Keratinocyte (primary cell): ENCODE data around the gene PPID. TPM values are rescaled to one million over a fixed set of nuclear protein-coding genes. Genes with fewer than 3 reads are reported as not detected.

ENCODE experiments used
- DNase-seq: peaks from one replicate; pipeline ENCODE4 v3.0.0-alpha.2; 2011; ENCODE audit warnings: low read depth, missing footprints, low spot score
- FAIRE-seq: peaks from 2 replicates; lab custom pipeline; 2011; peaks lifted over from hg19 to GRCh38; lab: Jason Lieb, UNC
- H2AFZ ChIP-seq: 2 replicates; pipeline ENCODE4 v1.6.0; 2012; ENCODE audit warnings: low read length, control low read depth, inconsistent platforms; ENCODE audit not compliant: control insufficient read depth
- H3K27ac ChIP-seq: 2 replicates; pipeline ENCODE4 v1.5.1; 2011; ENCODE audit warnings: low read length; ENCODE audit not compliant: control insufficient read depth, insufficient read depth
- H3K27me3 ChIP-seq: 3 replicates; pipeline ENCODE4 v1.6.0; 2011; ENCODE audit warnings: low read length; ENCODE audit not compliant: control insufficient read depth, insufficient read depth; ENCODE audit errors: extremely low read depth
- H3K36me3 ChIP-seq, 2 experiments: 2 replicates in 1 of 2; 3 replicates in 1 of 2; pipeline ENCODE4 v1.5.1; 2011; ENCODE audit warnings: low read length in 2 of 2, mild to moderate bottlenecking in 1 of 2; ENCODE audit not compliant: control insufficient read depth in 2 of 2, insufficient read depth in 2 of 2; ENCODE audit errors: extremely low read depth in 1 of 2
- H3K4me1 ChIP-seq: 3 replicates; pipeline ENCODE4 v1.5.1; 2011; ENCODE audit warnings: low read length; ENCODE audit not compliant: control insufficient read depth, insufficient read depth; ENCODE audit errors: extremely low read depth
- H3K4me2 ChIP-seq: 3 replicates; pipeline ENCODE4 v1.6.0; 2011; ENCODE audit warnings: low read depth, low read length; ENCODE audit not compliant: control insufficient read depth, insufficient read depth; ENCODE audit errors: extremely low read depth
- H3K4me3 ChIP-seq, 3 experiments: fragments of 200-600 bp in 1 of 3; sonication (generic) in 1 of 3; 2 replicates in 2 of 3; 3 replicates in 1 of 3; pipeline ENCODE4 v1.5.1; 2011 to 2016; ENCODE audit warnings: low read length in 3 of 3, mild to moderate bottlenecking in 3 of 3, control low read depth in 2 of 3, inconsistent platforms in 1 of 3, low read depth in 1 of 3, mixed read lengths in 1 of 3, mixed run types in 1 of 3, moderate library complexity in 1 of 3; ENCODE audit not compliant: control insufficient read depth in 2 of 3, insufficient read depth in 2 of 3; ENCODE audit errors: extremely low read depth in 1 of 3
- H3K79me2 ChIP-seq: 2 replicates; pipeline ENCODE4 v1.6.0; 2012; ENCODE audit warnings: low read length; ENCODE audit not compliant: control insufficient read depth, insufficient read depth
- H3K9ac ChIP-seq: 3 replicates; pipeline ENCODE4 v1.6.0; 2011; ENCODE audit warnings: low read length; ENCODE audit not compliant: control insufficient read depth, insufficient read depth; ENCODE audit errors: extremely low read depth
- H3K9me1 ChIP-seq: 3 replicates; pipeline ENCODE4 v1.6.0; 2011; ENCODE audit warnings: low read length; ENCODE audit not compliant: control insufficient read depth, insufficient read depth; ENCODE audit errors: extremely low read depth
- H3K9me3 ChIP-seq: 2 replicates; pipeline ENCODE4 v1.5.1; 2012; ENCODE audit warnings: low read depth, low read length; ENCODE audit not compliant: control insufficient read depth
- H4K20me1 ChIP-seq: 3 replicates; pipeline ENCODE4 v1.6.0; 2011; ENCODE audit warnings: low read length; ENCODE audit not compliant: control insufficient read depth, insufficient read depth; ENCODE audit errors: extremely low read depth
- EZH2 ChIP-seq: IDR thresholded peaks from one replicate; pipeline ENCODE4 v1.6.1; 2012; ENCODE audit warnings: inconsistent platforms, mild to moderate bottlenecking, low read length, moderate library complexity
- dilution Hi-C: fragments of 300-500 bp; cut with MboI; formaldehyde crosslinking; loops from one replicate; pipeline ENCODE4 v1.7.0; 2020; ENCODE audit warnings: low sequenced_read_pairs; ENCODE audit not compliant: extremely low pct_ligation_motif_present
- polyA plus RNA-seq, 5 experiments: library from polyadenylated mRNA; depleted of rRNA in 3 of 5; stranded (reverse) in 3 of 5; stranded (forward) in 1 of 5; unstranded in 1 of 5; fragments of >200 nt; gene quantifications; 1 replicate in 1 of 5; 2 replicates in 3 of 5; 3 replicates in 1 of 5; pipeline versions ENCODE4 v1.2.1 to v1.2.3, GENCODE V29; 2011 to 2012; ENCODE audit warnings: missing spikeins in 2 of 5, low read depth in 1 of 5, low replicate concordance in 1 of 5
- TF ChIP-seq, protein P1 (sequence below), 3 experiments: IDR thresholded peaks in 1 of 3; conservative IDR thresholded peaks in 1 of 3; optimal IDR thresholded peaks in 1 of 3; 2 replicates in 2 of 3; 3 replicates in 1 of 3; pipeline versions ENCODE3 to v1.5.1; 2011; ENCODE audit warnings: low read length in 3 of 3, mild to moderate bottlenecking in 3 of 3, moderate library complexity in 2 of 3, control low read depth in 1 of 3, inconsistent platforms in 1 of 3; ENCODE audit not compliant: insufficient read depth in 2 of 3; ENCODE audit errors: extremely low read depth in 1 of 3

The PPID gene
- polyA plus RNA-seq, 1 donor (not counting 4 experiments of a cell fraction or from before 2014, with no cell fraction given), result 27.2 TPM

DNA sequence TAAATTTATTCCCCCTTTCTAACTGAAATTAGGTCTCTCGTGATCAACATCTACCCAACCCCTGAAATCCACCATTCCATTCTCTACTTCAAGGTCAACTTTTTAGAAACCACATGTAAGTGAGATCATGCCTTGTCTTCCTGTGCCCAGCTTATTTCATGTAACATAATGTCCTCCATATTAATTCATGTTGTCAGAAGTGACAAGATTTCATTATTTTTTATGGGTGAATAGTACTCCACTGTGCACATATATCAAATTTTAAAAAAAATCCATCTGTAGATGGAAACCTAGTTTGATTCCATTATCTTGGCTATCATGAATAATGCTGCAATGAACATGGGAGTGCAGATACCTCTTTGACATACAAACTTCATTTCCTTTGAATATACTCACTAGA lies 1.5 kb downstream of the PPID start:
- no peaks in the 10 kb centered on the region for H4K20me1 ChIP-seq
- H2AFZ ChIP-seq, result no peak overlapping the region
- peaks cover 30% of the 10 kb centered on the region for H3K79me2 ChIP-seq
- peak overlapping the region in 1 of 3 experiments; percentile 97 for H3K4me3 ChIP-seq
- H3K4me1 ChIP-seq, result peaks cover 3% of the 10 kb centered on the region
- FAIRE-seq (no peak), DNase-seq (no peak)
- H3K9ac ChIP-seq, result no peak overlapping the region
- H3K9me1 ChIP-seq, result no peaks in the 10 kb centered on the region
- dilution Hi-C loops, result no loop called here
- TF ChIP-seq, protein P1, sequence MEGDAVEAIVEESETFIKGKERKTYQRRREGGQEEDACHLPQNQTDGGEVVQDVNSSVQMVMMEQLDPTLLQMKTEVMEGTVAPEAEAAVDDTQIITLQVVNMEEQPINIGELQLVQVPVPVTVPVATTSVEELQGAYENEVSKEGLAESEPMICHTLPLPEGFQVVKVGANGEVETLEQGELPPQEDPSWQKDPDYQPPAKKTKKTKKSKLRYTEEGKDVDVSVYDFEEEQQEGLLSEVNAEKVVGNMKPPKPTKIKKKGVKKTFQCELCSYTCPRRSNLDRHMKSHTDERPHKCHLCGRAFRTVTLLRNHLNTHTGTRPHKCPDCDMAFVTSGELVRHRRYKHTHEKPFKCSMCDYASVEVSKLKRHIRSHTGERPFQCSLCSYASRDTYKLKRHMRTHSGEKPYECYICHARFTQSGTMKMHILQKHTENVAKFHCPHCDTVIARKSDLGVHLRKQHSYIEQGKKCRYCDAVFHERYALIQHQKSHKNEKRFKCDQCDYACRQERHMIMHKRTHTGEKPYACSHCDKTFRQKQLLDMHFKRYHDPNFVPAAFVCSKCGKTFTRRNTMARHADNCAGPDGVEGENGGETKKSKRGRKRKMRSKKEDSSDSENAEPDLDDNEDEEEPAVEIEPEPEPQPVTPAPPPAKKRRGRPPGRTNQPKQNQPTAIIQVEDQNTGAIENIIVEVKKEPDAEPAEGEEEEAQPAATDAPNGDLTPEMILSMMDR (optimal IDR thresholded peaks at IDR 0.05 in 1 of 3, IDR thresholded peaks at IDR 0.05 in 1 of 3, conservative IDR thresholded peaks at IDR 0.05 in 1 of 3; ENCODE audit: extremely low read depth in 1 of 3, insufficient read depth in 2 of 3, low read length in 3 of 3), result no peak
- no peak for TF ChIP-seq EZH2
- H3K27me3 ChIP-seq, result no peaks in the 10 kb centered on the region
- peaks cover 8 to 12% of the 10 kb centered on the region in 2 experiments for H3K36me3 ChIP-seq
- H3K4me2 ChIP-seq, result peak overlapping the region; percentile 100
- no peak overlapping the region for H3K27ac ChIP-seq
- no peaks in the 10 kb centered on the region for H3K9me3 ChIP-seq

DNA sequence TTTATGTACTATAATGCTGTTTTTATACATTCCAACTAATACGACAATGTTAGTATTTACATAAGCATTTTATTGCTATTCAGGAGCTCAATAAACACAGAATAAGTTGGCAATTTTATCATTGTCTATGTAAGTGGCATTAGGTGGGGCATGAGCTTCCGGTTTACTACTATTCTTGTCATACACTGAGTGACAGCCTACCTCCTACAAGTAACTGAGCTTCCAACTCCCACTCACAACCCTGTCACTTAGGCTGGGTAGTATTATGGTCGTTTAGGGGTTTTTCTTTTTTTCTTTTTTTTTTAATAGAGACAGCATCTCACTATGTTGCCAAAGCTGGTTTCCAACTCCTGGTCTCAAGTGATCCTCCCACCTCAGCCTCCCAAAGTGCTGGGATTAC lies 7.4 kb downstream of the PPID start:
- no peak overlapping the region for H3K27ac ChIP-seq
- peaks cover 24 to 35% of the 10 kb centered on the region in 2 experiments for H3K36me3 ChIP-seq
- no peaks in the 10 kb centered on the region for H3K27me3 ChIP-seq
- H3K4me3 ChIP-seq, result no peak overlapping the region
- FAIRE-seq, result no peak
- H4K20me1 ChIP-seq, result no peaks in the 10 kb centered on the region
- no peaks in the 10 kb centered on the region for H3K9me3 ChIP-seq
- H3K4me2 ChIP-seq, result no peak overlapping the region
- no peak for DNase-seq
- H2AFZ ChIP-seq, result no peak overlapping the region
- H3K4me1 ChIP-seq, result no peaks in the 10 kb centered on the region
- H3K79me2 ChIP-seq, result peaks cover 6% of the 10 kb centered on the region
- no peaks in the 10 kb centered on the region for H3K9me1 ChIP-seq
- dilution Hi-C loops, result no loop called here
- no peak overlapping the region for H3K9ac ChIP-seq
- TF ChIP-seq EZH2, result no peak
- TF ChIP-seq, protein P1 (optimal IDR thresholded peaks at IDR 0.05 in 1 of 3, IDR thresholded peaks at IDR 0.05 in 1 of 3, conservative IDR thresholded peaks at IDR 0.05 in 1 of 3; ENCODE audit: extremely low read depth in 1 of 3, insufficient read depth in 2 of 3, low read length in 3 of 3), result no peak
